ENCODE data around the gene HYDIN.

DNA sequence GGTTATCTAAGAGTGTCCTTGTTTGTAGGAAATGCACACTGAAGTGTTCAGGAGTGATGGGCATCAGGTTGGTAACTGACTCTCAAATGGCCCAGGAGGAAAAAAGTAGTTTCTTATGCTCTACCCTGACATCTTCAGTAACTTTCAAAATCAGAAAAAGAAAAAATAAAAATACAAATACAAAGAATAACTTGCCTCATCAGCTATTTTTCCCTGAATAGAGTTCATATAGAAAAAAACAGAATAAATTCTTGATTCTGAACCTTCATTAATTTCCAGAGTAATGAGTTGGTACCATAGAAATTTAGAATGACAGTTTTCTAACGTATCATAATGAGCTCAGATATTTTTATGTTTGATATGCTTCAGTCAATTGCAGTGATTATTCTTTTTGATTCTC is 27.2 kb upstream of the HYDIN start:
- no peak for TF ChIP-seq POLR2A (IDR thresholded peaks at IDR 0.05)
- TF ChIP-seq CTCF (IDR thresholded peaks at IDR 0.05) = no peak
- TF ChIP-seq POLR2AphosphoS5 (IDR thresholded peaks at IDR 0.05) = no peak
- no peak for TF ChIP-seq EP300 (IDR thresholded peaks at IDR 0.05)
